Sigmoid colon (tissue), 4 donors: ENCODE data around the gene EHMT2.
"Not testable (repeated sequence)": the region's sequence is repeated elsewhere in the genome, so short reads cannot be mapped to it uniquely, and the experiment has no call there.

Source experiments
- EP300 ChIP-seq, 4 donors: sonication (generic); formaldehyde crosslinking; IDR thresholded peaks; one replicate each; pipeline ENCODE4 v1.6.1; 2017; ENCODE audit warnings: antibody characterized with exemption in 4 of 4
- POLR2A ChIP-seq, 2 donors: fragments of 450-650 bp; IDR thresholded peaks; one replicate each; pipeline ENCODE4 v1.6.1; 2016; ENCODE audit warnings: antibody characterized with exemption in 2 of 2, mild to moderate bottlenecking in 2 of 2, moderate library complexity in 2 of 2
- POLR2AphosphoS5 ChIP-seq, 4 donors: sonication (generic); formaldehyde crosslinking; IDR thresholded peaks; one replicate each; pipeline ENCODE4 v1.6.1; 2017; ENCODE audit warnings: antibody characterized with exemption in 4 of 4
- TF ChIP-seq, protein P1 (sequence below), 4 experiments: fragments of 450-650 bp in 3 of 4; fragments of 200-600 bp in 1 of 4; IDR thresholded peaks; one replicate each; pipeline ENCODE4 v1.5.1; 2016 to 2019; ENCODE audit warnings: antibody characterized with exemption in 4 of 4, mild to moderate bottlenecking in 3 of 4, moderate library complexity in 2 of 4

DNA sequence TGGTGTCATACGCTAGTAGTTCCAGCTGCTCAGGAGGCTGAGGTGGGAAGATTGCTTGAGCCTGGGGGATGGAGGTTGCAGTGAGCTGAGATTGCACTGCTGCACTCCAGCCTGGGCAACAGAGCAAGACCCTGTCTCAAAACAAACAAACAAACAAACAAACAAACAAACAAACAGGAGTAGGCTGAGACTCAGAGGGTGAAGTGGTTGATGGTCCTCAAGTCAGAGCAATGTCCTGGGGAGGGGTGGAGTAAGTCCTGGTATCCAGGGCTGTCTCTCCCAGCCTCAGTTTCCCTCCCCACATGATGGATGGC, 28.9 kb downstream of the EHMT2 start:
- TF ChIP-seq, protein P1, sequence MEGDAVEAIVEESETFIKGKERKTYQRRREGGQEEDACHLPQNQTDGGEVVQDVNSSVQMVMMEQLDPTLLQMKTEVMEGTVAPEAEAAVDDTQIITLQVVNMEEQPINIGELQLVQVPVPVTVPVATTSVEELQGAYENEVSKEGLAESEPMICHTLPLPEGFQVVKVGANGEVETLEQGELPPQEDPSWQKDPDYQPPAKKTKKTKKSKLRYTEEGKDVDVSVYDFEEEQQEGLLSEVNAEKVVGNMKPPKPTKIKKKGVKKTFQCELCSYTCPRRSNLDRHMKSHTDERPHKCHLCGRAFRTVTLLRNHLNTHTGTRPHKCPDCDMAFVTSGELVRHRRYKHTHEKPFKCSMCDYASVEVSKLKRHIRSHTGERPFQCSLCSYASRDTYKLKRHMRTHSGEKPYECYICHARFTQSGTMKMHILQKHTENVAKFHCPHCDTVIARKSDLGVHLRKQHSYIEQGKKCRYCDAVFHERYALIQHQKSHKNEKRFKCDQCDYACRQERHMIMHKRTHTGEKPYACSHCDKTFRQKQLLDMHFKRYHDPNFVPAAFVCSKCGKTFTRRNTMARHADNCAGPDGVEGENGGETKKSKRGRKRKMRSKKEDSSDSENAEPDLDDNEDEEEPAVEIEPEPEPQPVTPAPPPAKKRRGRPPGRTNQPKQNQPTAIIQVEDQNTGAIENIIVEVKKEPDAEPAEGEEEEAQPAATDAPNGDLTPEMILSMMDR (IDR thresholded peaks at IDR 0.05): not testable (repeated sequence)
- TF ChIP-seq POLR2A, POLR2AphosphoS5, EP300 (IDR thresholded peaks at IDR 0.05): not testable (repeated sequence)
